Measurements from ENCODE around the gene GPS2. TPM values are rescaled to one million over a fixed set of nuclear protein-coding genes. Genes with fewer than 3 reads are reported as not detected.

The GPS2 gene
- total and polyA plus RNA-seq, 2 of the 4 experiments (the other 2 are of a cell fraction): 36.2 to 50.9 TPM

GRCh38 chr17:7279448-7279847 is 35.7 kb downstream of the GPS2 start:
- Histone ChIP-seq H2BK5ac (ENCODE audit: low read depth, low read length, poor library complexity, severe bottlenecking) (no peak overlapping the region), H3K18ac (ENCODE audit: low read depth, low read length) (no peak overlapping the region), H4K20me1 (ENCODE audit: insufficient read depth, low read length) (no peaks in the 10 kb centered on the region), H3K4ac (ENCODE audit: low read depth, low read length) (no peak overlapping the region), H3K9me3 (ENCODE audit: control insufficient read depth, insufficient read depth, low read length) (no peaks in the 10 kb centered on the region), H4K91ac (ENCODE audit: insufficient read depth, low read depth, low read length) (no peak overlapping the region), H2AK5ac (ENCODE audit: low read depth, low read length) (no peak overlapping the region), H2BK120ac (ENCODE audit: low read depth, low read length) (no peak overlapping the region), H3K4me2 (ENCODE audit: low read depth, low read length) (no peak overlapping the region), H2BK15ac (ENCODE audit: low read depth, low read length) (no peak overlapping the region), H2AK9ac (replicated peaks; ENCODE audit: low read depth, low read length, poor library complexity) (no peak overlapping the region), H3K9ac (ENCODE audit: low read depth, low read length) (no peak overlapping the region), H4K8ac (ENCODE audit: low read depth in 2 of 2, low read length in 2 of 2) (no peak overlapping the region), H3K79me1 (ENCODE audit: low read depth in 1 of 2, low read length in 2 of 2) (no peaks in the 10 kb centered on the region), H3K4me1 (ENCODE audit: control insufficient read depth, insufficient read depth, low read length) (peaks cover 2% of the 10 kb centered on the region; the same call in 1 of the 2 replicates), H3K56ac (ENCODE audit: extremely low read depth, insufficient read depth, low read length) (no peak overlapping the region), H3K27ac (ENCODE audit: insufficient read depth, low read length) (no peak overlapping the region), H2BK20ac (ENCODE audit: low read depth, low read length) (no peak overlapping the region), H3K36me3 (ENCODE audit: control insufficient read depth, insufficient read depth, low read length) (no peaks in the 10 kb centered on the region), H3K14ac (replicated peaks; ENCODE audit: low read depth, low read length) (no peak overlapping the region), H2AFZ (replicated peaks; ENCODE audit: low read length, poor library complexity) (no peak overlapping the region), H4K5ac (ENCODE audit: low read depth, low read length) (no peak overlapping the region), H3K4me3 (ENCODE audit: insufficient read depth, low read depth, low read length) (no peak overlapping the region), H3K27me3 (ENCODE audit: control insufficient read depth, insufficient read depth, low read length) (peaks cover 20% of the 10 kb centered on the region; the same call in 1 of the 2 replicates), H3K23ac (ENCODE audit: low read depth, low read length) (no peak overlapping the region), H3K9me1 (ENCODE audit: insufficient read depth, low read length) (no peaks in the 10 kb centered on the region)
- DNase-seq (no peak), ATAC-seq (ENCODE audit: low read depth) (no peak)
- no CpG with 5 or more reads among the region's 8 CpGs for WGBS, 2 experiments (ENCODE audit: extremely low coverage in 2 of 2, insufficient read length in 1 of 2)
- ChIA-PET POLR2A (ENCODE audit: unreplicated experiment) (no interaction called here), CTCF (no interaction called here)
- TF ChIP-seq FOS (IDR thresholded peaks at IDR 0.05; ENCODE audit: low read depth, low read length) (no peak), RAD21 (IDR thresholded peaks at IDR 0.05; ENCODE audit: low read length) (no peak), POLR2A (IDR thresholded peaks at IDR 0.05; ENCODE audit: low read depth, low read length) (no peak), SMC3 (IDR thresholded peaks at IDR 0.05; ENCODE audit: low read depth, low read length) (no peak), NFE2L2 (IDR thresholded peaks at IDR 0.05; ENCODE audit: low read depth, low read length) (no peak), CTCF (conservative IDR thresholded peaks at IDR 0.05; ENCODE audit: low read depth, low read length) (no peak), MXI1 (IDR thresholded peaks at IDR 0.05; ENCODE audit: borderline replicate concordance, low read depth, low read length) (no peak), CEBPB (IDR thresholded peaks at IDR 0.05; ENCODE audit: low read depth, low read length) (no peak), RCOR1 (IDR thresholded peaks at IDR 0.05; ENCODE audit: insufficient replicate concordance, low read length) (no peak), RFX5 (IDR thresholded peaks at IDR 0.05; ENCODE audit: low read depth, low read length) (no peak), ELK1 (IDR thresholded peaks at IDR 0.05; ENCODE audit: borderline replicate concordance, low read depth, low read length) (no peak), USF2 (IDR thresholded peaks at IDR 0.05; ENCODE audit: low read depth, low read length) (no peak), BHLHE40 (IDR thresholded peaks at IDR 0.05; ENCODE audit: low read depth, low read length) (no peak), CHD1 (IDR thresholded peaks at IDR 0.05; ENCODE audit: low read depth, low read length) (no peak), MAFK (IDR thresholded peaks at IDR 0.05; ENCODE audit: low read depth, low read length) (no peak), MAZ (IDR thresholded peaks at IDR 0.05; ENCODE audit: borderline replicate concordance, low read depth, low read length) (no peak)
- intact Hi-C loops (cut with micrococcal nuclease): no loop called here
- BruUV-seq (replicated peaks): no TSS peak
- in situ Hi-C loops (cut with MboI; ENCODE audit: low sequenced_read_pairs): loop anchor here (5.0 kb wide), 1 partner anchor 53 kb away; no protein-coding TSS in a partner anchor
- dilution Hi-C loops (cut with HindIII; ENCODE audit: low sequenced_read_pairs, unreplicated experiment): no loop called here

Data from IMR-90 (cell line).